Measurements from ENCODE around the gene STRIP1.

- TF ChIP-seq, protein P1, sequence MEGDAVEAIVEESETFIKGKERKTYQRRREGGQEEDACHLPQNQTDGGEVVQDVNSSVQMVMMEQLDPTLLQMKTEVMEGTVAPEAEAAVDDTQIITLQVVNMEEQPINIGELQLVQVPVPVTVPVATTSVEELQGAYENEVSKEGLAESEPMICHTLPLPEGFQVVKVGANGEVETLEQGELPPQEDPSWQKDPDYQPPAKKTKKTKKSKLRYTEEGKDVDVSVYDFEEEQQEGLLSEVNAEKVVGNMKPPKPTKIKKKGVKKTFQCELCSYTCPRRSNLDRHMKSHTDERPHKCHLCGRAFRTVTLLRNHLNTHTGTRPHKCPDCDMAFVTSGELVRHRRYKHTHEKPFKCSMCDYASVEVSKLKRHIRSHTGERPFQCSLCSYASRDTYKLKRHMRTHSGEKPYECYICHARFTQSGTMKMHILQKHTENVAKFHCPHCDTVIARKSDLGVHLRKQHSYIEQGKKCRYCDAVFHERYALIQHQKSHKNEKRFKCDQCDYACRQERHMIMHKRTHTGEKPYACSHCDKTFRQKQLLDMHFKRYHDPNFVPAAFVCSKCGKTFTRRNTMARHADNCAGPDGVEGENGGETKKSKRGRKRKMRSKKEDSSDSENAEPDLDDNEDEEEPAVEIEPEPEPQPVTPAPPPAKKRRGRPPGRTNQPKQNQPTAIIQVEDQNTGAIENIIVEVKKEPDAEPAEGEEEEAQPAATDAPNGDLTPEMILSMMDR (conservative IDR thresholded peaks at IDR 0.05 in 1 of 2, IDR thresholded peaks at IDR 0.05 in 1 of 2; ENCODE audit: low read depth in 1 of 2, low read length in 2 of 2), result no peak
- TF ChIP-seq EZH2 (IDR thresholded peaks at IDR 0.05; ENCODE audit: low read length, missing control alignments), result no peak
Observed at GRCh38 chr1:110018396-110018795, 16.0 kb upstream of the STRIP1 start.

Measured in fibroblast of lung (primary cell).